GM12878 (cell line): ENCODE results near the gene KISS1. TPM values are rescaled to one million over a fixed set of nuclear protein-coding genes. Genes with fewer than 3 reads are reported as not detected.

Experiments used
- ATAC-seq: fragments of 200-7000 bp; cut with Tn5 transposase; 3 replicates; pipeline ENCODE4 v1.9.1; 2020; ENCODE audit warnings: mild to moderate bottlenecking, moderate library complexity
- BruUV-seq: library from RNA; stranded (reverse); fragments of 400-500 nt; replicated peaks from 2 replicates; lab custom pipeline; 2021; lab: Mats Ljungman, UMichigan
- CTCF ChIA-PET: fragments of 300-600 bp; sonication (Branson Sonifier 250); formaldehyde crosslinking; extraction: SDS; loops from one replicate; lab custom pipeline; 2021; ENCODE audit warnings: inconsistent platforms; lab: Yijun Ruan, JAX
- POLR2A ChIA-PET: fragments of 350-600 bp; formaldehyde crosslinking; extraction: SDS; loops from one replicate; lab custom pipeline; 2021; ENCODE audit warnings: inconsistent platforms; lab: Charles Lee
- RAD21 ChIA-PET: fragments of 300-600 bp; sonication (Branson Sonifier 250); formaldehyde crosslinking; loops from one replicate; lab custom pipeline; 2023; ENCODE audit warnings: antibody characterized with exemption; ENCODE audit not compliant: unreplicated experiment; lab: Charles Lee
- SMC1A ChIA-PET: fragments of 300-600 bp; sonication (Branson Sonifier 250); formaldehyde crosslinking; loops from one replicate; lab custom pipeline; 2023; ENCODE audit not compliant: unreplicated experiment, uncharacterized antibody; lab: Charles Lee
- DNase-seq: peaks from one replicate; pipeline ENCODE4 v3.0.0-alpha.2; 2011; ENCODE audit warnings: low read depth, low spot score
- FAIRE-seq: peaks from 3 replicates; lab custom pipeline; 2011; peaks lifted over from hg19 to GRCh38; lab: Jason Lieb, UNC
- H2AFZ ChIP-seq: 2 replicates; pipeline ENCODE4 v1.6.0; 2011; ENCODE audit warnings: low read depth, low read length, control low read depth; ENCODE audit not compliant: control insufficient read depth
- H3K27ac ChIP-seq: 2 replicates; pipeline ENCODE4 v1.5.1; 2011; ENCODE audit warnings: control low read depth; ENCODE audit not compliant: control insufficient read depth, insufficient read depth
- H3K27me3 ChIP-seq, 2 experiments: replicated peaks in 1 of 2; 2 replicates each; pipeline versions ENCODE4 v1.6.0 to v1.6.1; 2011; ENCODE audit warnings: low read length in 1 of 2; ENCODE audit not compliant: control insufficient read depth in 2 of 2, insufficient read depth in 2 of 2
- H3K36me3 ChIP-seq, 2 experiments: 2 replicates each; pipeline ENCODE4 v1.5.1; 2011; ENCODE audit warnings: low read length in 1 of 2; ENCODE audit not compliant: control insufficient read depth in 2 of 2, insufficient read depth in 2 of 2
- H3K4me1 ChIP-seq: 2 replicates; pipeline ENCODE4 v1.6.1; 2011; ENCODE audit warnings: mild to moderate bottlenecking, low read length, moderate library complexity, mixed read lengths; ENCODE audit not compliant: control insufficient read depth, insufficient read depth
- H3K4me2 ChIP-seq: 2 replicates; pipeline ENCODE4 v1.6.0; 2011; ENCODE audit warnings: control low read depth; ENCODE audit not compliant: control insufficient read depth, insufficient read depth
- H3K4me3 ChIP-seq: fragments of 200-600 bp; sonication (generic); 2 replicates; pipeline ENCODE4 v1.5.1; 2016
- H3K79me2 ChIP-seq: 2 replicates; pipeline ENCODE4 v1.6.0; 2011; ENCODE audit warnings: low read length; ENCODE audit not compliant: control insufficient read depth, insufficient read depth
- H3K9ac ChIP-seq: 2 replicates; pipeline ENCODE4 v1.8.0; 2011; ENCODE audit warnings: low read length, control low read depth, mixed read lengths; ENCODE audit not compliant: control insufficient read depth, insufficient read depth
- H3K9me3 ChIP-seq: replicated peaks from 3 replicates; pipeline ENCODE4 v1.5.1; 2011; ENCODE audit warnings: mild to moderate bottlenecking, low read length; ENCODE audit not compliant: control insufficient read depth, insufficient read depth
- H4K20me1 ChIP-seq: 2 replicates; pipeline ENCODE4 v1.6.0; 2011; ENCODE audit not compliant: control insufficient read depth, insufficient read depth
- BACH1 ChIP-seq: fragments of 450-650 bp; IDR thresholded peaks from 2 replicates; pipeline ENCODE4 v1.6.1; 2017; ENCODE audit warnings: mild to moderate bottlenecking, borderline replicate concordance
- FOXK2 ChIP-seq: fragments of 450-650 bp; IDR thresholded peaks from 2 replicates; pipeline ENCODE4 v1.6.1; 2017; ENCODE audit warnings: mild to moderate bottlenecking, moderate library complexity
- IRF4 ChIP-seq: IDR thresholded peaks from 2 replicates; pipeline ENCODE4 v1.6.1; 2011; ENCODE audit warnings: low read depth, low read length
- MTA3 ChIP-seq: IDR thresholded peaks from 2 replicates; pipeline ENCODE4 v1.6.1; 2012; ENCODE audit warnings: low read length, inconsistent platforms, borderline replicate concordance
- MXI1 ChIP-seq: fragments of 150-350 bp; IDR thresholded peaks from 2 replicates; pipeline ENCODE4 v1.6.1; 2011; ENCODE audit warnings: low read depth, mild to moderate bottlenecking, inconsistent platforms, low read length, improper control_type of control experiment
- MYB ChIP-seq: fragments of 150-350 bp; IDR thresholded peaks from 2 replicates; pipeline ENCODE4 v1.6.1; 2014; ENCODE audit warnings: mild to moderate bottlenecking, low read depth, low read length, borderline replicate concordance
- NR2C2 ChIP-seq: IDR thresholded peaks from 2 replicates; pipeline ENCODE4 v1.6.1; 2011; ENCODE audit warnings: borderline replicate concordance, low read depth; ENCODE audit not compliant: control insufficient read depth, insufficient read length
- PML ChIP-seq: IDR thresholded peaks from 2 replicates; pipeline ENCODE4 v1.6.1; 2012; ENCODE audit warnings: low read length, inconsistent platforms
- RBBP5 ChIP-seq: fragments of 200-600 bp; sonication (generic); conservative IDR thresholded peaks from 2 replicates; pipeline ENCODE4 v1.6.1; 2016
- YBX1 ChIP-seq: fragments of 450-650 bp; IDR thresholded peaks from 2 replicates; pipeline ENCODE4 v1.6.1; 2016; ENCODE audit warnings: antibody characterized with exemption
- ZNF24 ChIP-seq: fragments of 450-650 bp; IDR thresholded peaks from 2 replicates; pipeline ENCODE4 v1.6.1; 2017; ENCODE audit warnings: antibody characterized with exemption, mild to moderate bottlenecking
- WGBS: methylation state at CpG from one replicate; pipeline ENCODE4 v1.1.6; 2016; ENCODE audit warnings: low lambda C conversion rate; ENCODE audit not compliant: insufficient replicate concordance, insufficient coverage; ENCODE audit errors: missing lambda C conversion rate; 5-methylcytosine and 5-hydroxymethylcytosine counted together
- in situ Hi-C: fragments of 300-500 bp; cut with MboI; formaldehyde crosslinking; loops from 9 replicates; pipeline ENCODE4 v1.14.3; 2018; ENCODE audit warnings: mixed read lengths
- intact Hi-C: fragments of 100-400 bp; cut with micrococcal nuclease; formaldehyde crosslinking; loops from one replicate; pipeline ENCODE4 v1.14.2; 2022; ENCODE audit not compliant: unreplicated experiment
- polyA plus RNA-seq, 11 experiments: library from polyadenylated mRNA; depleted of rRNA in 4 of 11; unstranded in 6 of 11; stranded (reverse) in 5 of 11; fragments of >200 nt; fragmentation: Nextera tagmentation in 4 of 11; fragmentation: Illumina TruSeq in 1 of 11; extraction: Ambion mirVana in 4 of 11; extraction: Trizol in 1 of 11; gene quantifications; 1 replicate in 1 of 11; 2 replicates in 10 of 11; pipeline versions ENCODE4 v1.2.1 to v1.2.3, GENCODE V29; 2011 to 2016; ENCODE audit warnings: inconsistent platforms in 2 of 11, missing spikeins in 2 of 11, low read depth in 1 of 11
- total RNA-seq, 4 experiments: library from RNA; depleted of rRNA in 3 of 4; stranded (reverse); fragments of >200 nt in 3 of 4; fragmentation: Illumina TruSeq in 1 of 4; extraction: Trizol in 1 of 4; gene quantifications; 2 replicates each; pipeline versions ENCODE4 v1.2.1 to v1.2.3, GENCODE V29; 2013 to 2021
- TF ChIP-seq, protein P1 (sequence below): IDR thresholded peaks from 2 replicates; pipeline ENCODE4 v1.6.1; 2012; ENCODE audit warnings: improper control_type of control experiment, low read depth, low read length; ENCODE audit not compliant: insufficient replicate concordance

KISS1 gene
- total and polyA plus RNA-seq, 10 of the 15 experiments (the other 5 are each of a cell fraction or from before 2014, with no cell fraction given) = not detected

DNA sequence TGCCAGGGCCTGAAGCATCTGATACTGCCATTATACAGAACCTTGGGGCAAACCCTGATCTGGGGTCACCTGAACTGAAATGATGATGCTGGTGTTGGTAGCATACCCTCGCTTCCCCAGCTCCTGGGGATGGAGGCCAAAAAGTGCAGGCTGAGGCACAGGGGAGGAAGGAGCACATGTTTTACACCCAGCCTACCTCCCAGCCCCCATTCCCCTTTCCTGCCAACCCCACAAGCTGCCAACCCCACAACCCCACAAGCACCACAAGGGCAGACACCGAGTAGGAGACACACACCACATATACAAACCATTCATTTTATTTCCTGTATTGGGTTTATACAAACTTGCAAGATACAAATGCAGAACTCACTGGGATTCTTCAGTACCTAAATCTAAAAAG is 22.3 kb upstream of the KISS1 start:
- WGBS = 0% methylated on average over 2 of the region's 2 CpGs
- Histone ChIP-seq H3K9ac (no peak overlapping the region), H3K36me3 (no peaks in the 10 kb centered on the region), H3K27me3 (peaks cover 0 to 2% of the 10 kb centered on the region in 2 experiments; a peak in 3 of 4 replicates), H3K4me1 (no peaks in the 10 kb centered on the region), H3K4me2 (no peak overlapping the region), H3K4me3 (no peak overlapping the region), H4K20me1 (no peaks in the 10 kb centered on the region), H3K79me2 (no peaks in the 10 kb centered on the region), H3K9me3 (no peaks in the 10 kb centered on the region), H2AFZ (no peak overlapping the region), H3K27ac (no peak overlapping the region)
- DNase-seq (no peak), ATAC-seq (no peak), FAIRE-seq (no peak)
- in situ Hi-C loops = no loop called here
- ChIA-PET SMC1A (no interaction called here), POLR2A (no interaction called here), CTCF (interaction anchor here (1.3 to 5.2 kb wide), 2 partner anchors 12 to 282 kb away, joined by 3 to 29 read pairs; no protein-coding TSS in a partner anchor), RAD21 (interaction anchor here (1.5 kb wide), 1 partner anchor 180 kb away, joined by 4 read pairs; no protein-coding TSS in a partner anchor)
- no peak for TF ChIP-seq BACH1
- no peak for TF ChIP-seq NR2C2
- TF ChIP-seq MTA3 = no peak
- TF ChIP-seq RBBP5 = no peak
- TF ChIP-seq IRF4 = no peak
- TF ChIP-seq MYB = no peak
- no peak for TF ChIP-seq FOXK2
- no peak for TF ChIP-seq MXI1
- TF ChIP-seq, protein P1, sequence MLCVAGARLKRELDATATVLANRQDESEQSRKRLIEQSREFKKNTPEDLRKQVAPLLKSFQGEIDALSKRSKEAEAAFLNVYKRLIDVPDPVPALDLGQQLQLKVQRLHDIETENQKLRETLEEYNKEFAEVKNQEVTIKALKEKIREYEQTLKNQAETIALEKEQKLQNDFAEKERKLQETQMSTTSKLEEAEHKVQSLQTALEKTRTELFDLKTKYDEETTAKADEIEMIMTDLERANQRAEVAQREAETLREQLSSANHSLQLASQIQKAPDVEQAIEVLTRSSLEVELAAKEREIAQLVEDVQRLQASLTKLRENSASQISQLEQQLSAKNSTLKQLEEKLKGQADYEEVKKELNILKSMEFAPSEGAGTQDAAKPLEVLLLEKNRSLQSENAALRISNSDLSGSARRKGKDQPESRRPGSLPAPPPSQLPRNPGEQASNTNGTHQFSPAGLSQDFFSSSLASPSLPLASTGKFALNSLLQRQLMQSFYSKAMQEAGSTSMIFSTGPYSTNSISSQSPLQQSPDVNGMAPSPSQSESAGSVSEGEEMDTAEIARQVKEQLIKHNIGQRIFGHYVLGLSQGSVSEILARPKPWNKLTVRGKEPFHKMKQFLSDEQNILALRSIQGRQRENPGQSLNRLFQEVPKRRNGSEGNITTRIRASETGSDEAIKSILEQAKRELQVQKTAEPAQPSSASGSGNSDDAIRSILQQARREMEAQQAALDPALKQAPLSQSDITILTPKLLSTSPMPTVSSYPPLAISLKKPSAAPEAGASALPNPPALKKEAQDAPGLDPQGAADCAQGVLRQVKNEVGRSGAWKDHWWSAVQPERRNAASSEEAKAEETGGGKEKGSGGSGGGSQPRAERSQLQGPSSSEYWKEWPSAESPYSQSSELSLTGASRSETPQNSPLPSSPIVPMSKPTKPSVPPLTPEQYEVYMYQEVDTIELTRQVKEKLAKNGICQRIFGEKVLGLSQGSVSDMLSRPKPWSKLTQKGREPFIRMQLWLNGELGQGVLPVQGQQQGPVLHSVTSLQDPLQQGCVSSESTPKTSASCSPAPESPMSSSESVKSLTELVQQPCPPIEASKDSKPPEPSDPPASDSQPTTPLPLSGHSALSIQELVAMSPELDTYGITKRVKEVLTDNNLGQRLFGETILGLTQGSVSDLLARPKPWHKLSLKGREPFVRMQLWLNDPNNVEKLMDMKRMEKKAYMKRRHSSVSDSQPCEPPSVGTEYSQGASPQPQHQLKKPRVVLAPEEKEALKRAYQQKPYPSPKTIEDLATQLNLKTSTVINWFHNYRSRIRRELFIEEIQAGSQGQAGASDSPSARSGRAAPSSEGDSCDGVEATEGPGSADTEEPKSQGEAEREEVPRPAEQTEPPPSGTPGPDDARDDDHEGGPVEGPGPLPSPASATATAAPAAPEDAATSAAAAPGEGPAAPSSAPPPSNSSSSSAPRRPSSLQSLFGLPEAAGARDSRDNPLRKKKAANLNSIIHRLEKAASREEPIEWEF = no peak
- TF ChIP-seq PML = no peak
- no peak for TF ChIP-seq ZNF24
- TF ChIP-seq YBX1 = no peak
- no TSS peak for BruUV-seq
- intact Hi-C loops = no loop called here
